ENCODE data around the gene PARVA. TPM values are rescaled to one million over a fixed set of nuclear protein-coding genes. Genes with fewer than 3 reads are reported as not detected.

PARVA gene
- total RNA-seq, 4 donors from 2014 or later = 64.2 to 85.0 (median 70.5) TPM

DNA sequence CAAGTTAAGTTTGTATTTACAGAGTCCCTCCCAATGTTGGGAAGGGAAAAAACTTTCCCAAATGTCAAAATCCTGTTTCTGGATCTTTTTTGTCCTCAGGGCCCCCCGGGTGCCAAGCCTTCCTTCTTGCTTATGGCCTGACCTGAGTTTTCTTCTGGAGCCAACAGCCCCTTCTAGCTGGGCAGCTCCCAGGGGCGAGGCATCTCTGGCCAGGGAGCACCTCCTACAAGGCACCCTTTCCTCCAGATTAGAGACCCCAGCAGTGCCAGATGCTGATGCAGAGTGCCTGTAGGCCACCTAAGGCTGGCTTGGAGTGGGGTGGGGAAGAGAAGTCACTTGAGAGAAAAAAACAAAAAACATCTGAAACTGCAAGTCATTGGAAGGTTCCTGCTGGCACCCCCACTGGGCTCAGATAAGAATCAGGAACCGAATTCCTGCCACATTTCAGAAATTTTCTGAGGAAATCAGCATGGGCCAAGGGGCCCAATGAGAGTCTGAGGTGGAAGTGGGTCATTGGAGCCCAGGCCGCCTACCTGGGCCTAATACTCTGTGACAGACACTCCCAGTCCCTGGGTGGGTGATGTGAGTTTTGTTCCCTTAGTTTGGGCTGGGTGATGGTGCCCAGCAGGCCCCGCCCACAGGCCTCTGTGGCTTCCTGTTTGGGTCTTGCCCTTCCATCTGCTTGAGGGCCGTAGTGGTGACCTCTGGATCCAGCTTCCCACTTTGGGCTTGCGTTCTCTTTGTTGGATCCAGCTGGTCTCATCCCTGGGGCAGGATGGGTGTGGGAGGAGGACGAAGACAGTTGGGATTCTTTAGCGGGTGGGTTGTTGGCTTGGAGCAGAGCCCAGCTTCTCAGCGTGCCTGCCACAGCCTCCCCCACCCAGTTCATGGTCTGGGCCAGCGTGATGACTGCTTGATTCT, 40.6 kb downstream of the PARVA start:
- no peak overlapping the region for H3K4me3 ChIP-seq
- no peak for DNase-seq (ENCODE audit: low spot score in 2 of 2)
- H3K27me3 ChIP-seq = no peaks in the 10 kb centered on the region

GRCh38 chr11:12420040-12420439, 42.7 kb downstream of the PARVA start:
- H3K36me3 ChIP-seq = no peaks in the 10 kb centered on the region
- no peak for DNase-seq (ENCODE audit: low spot score in 2 of 2)
- TF ChIP-seq, protein P1, sequence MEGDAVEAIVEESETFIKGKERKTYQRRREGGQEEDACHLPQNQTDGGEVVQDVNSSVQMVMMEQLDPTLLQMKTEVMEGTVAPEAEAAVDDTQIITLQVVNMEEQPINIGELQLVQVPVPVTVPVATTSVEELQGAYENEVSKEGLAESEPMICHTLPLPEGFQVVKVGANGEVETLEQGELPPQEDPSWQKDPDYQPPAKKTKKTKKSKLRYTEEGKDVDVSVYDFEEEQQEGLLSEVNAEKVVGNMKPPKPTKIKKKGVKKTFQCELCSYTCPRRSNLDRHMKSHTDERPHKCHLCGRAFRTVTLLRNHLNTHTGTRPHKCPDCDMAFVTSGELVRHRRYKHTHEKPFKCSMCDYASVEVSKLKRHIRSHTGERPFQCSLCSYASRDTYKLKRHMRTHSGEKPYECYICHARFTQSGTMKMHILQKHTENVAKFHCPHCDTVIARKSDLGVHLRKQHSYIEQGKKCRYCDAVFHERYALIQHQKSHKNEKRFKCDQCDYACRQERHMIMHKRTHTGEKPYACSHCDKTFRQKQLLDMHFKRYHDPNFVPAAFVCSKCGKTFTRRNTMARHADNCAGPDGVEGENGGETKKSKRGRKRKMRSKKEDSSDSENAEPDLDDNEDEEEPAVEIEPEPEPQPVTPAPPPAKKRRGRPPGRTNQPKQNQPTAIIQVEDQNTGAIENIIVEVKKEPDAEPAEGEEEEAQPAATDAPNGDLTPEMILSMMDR (IDR thresholded peaks at IDR 0.05) = no peak
- TF ChIP-seq POLR2A (IDR thresholded peaks at IDR 0.05) (no peak), EP300 (IDR thresholded peaks at IDR 0.05) (no peak)
- WGBS, 2 donors = 72% methylated on average over 3 of the region's 3 CpGs
- H3K27me3 ChIP-seq = no peaks in the 10 kb centered on the region
- H3K9me3 ChIP-seq = no peaks in the 10 kb centered on the region
- H3K4me1 ChIP-seq = peaks cover 0 to 59% (median 17%) of the 10 kb centered on the region in 4 donors
- H3K27ac ChIP-seq = peak overlapping the region in 2 of 4 donors; percentile 32 to 52
- no peak overlapping the region for H3K4me3 ChIP-seq

More for the DNA sequence above, 40.6 kb downstream of the PARVA start:
- WGBS, 2 donors = 43 to 48% methylated on average over 10 to 11 of the region's 11 CpGs
- H3K27ac ChIP-seq = peak overlapping the region in 3 of 4 donors; percentile 35 to 89 (median 82)
- no peaks in the 10 kb centered on the region for H3K9me3 ChIP-seq
- TF ChIP-seq EP300 (IDR thresholded peaks at IDR 0.05) = peak in 1 of 2 donors; percentile 6
- TF ChIP-seq, protein P1 (IDR thresholded peaks at IDR 0.05) = no peak
- no peak for TF ChIP-seq POLR2A (IDR thresholded peaks at IDR 0.05)
- no peaks in the 10 kb centered on the region for H3K36me3 ChIP-seq
- H3K4me1 ChIP-seq = peaks cover 0 to 80% (median 32%) of the 10 kb centered on the region in 4 donors

DNA sequence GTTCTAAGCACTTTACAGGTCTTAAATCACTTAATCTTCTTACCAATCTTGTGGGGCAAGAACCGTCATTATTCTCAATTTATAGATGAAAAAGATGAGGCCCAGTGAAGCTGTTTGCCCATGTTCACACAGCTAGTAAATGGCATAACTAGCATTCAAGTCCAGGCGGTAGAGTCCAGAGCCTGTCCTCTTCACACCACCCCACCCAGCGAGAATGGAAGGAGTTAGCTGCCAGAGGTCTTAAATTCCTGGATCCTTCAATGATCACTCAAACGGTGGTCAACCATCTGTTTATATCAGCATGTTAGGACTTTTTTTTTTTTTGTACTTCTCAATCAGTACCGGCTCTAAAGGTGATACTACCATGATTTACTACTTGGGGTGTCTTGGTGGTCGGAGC, 43.3 kb downstream of the PARVA start:
- no peak for DNase-seq (ENCODE audit: low spot score in 2 of 2)
- no peak overlapping the region for H3K4me3 ChIP-seq
- peak overlapping the region in 2 of 4 donors; percentile 32 to 52 for H3K27ac ChIP-seq
- WGBS, 2 donors = 80 to 83% methylated on average over 6 of the region's 6 CpGs
- H3K9me3 ChIP-seq = no peaks in the 10 kb centered on the region
- H3K4me1 ChIP-seq = peaks cover 0 to 52% (median 15%) of the 10 kb centered on the region in 4 donors
- TF ChIP-seq POLR2A (IDR thresholded peaks at IDR 0.05) = no peak
- TF ChIP-seq, protein P1 (IDR thresholded peaks at IDR 0.05) = no peak
- TF ChIP-seq EP300 (IDR thresholded peaks at IDR 0.05) = no peak
- H3K36me3 ChIP-seq = no peaks in the 10 kb centered on the region
- no peaks in the 10 kb centered on the region for H3K27me3 ChIP-seq

DNA sequence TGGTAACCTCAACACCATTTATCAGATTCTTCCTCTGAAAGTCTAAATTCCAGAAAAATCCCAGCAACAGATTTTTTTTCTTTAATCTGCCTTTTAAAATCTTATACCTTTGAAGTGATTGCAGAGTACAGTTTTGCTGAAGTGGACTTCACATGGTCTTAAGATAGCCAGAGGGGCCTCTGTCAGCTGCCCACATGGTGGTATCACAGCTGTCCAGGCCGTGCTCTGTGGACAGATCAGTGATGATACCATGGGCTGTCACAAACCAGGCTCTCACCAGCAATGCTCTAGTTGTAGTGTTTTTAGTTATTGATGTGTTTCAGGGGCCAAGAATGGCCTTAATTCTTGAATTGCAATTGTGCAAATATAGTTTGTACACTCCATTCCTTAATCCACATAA, 44.0 kb downstream of the PARVA start:
- H3K27ac ChIP-seq = peak overlapping the region in 2 of 4 donors; percentile 36 to 37
- no peaks in the 10 kb centered on the region for H3K36me3 ChIP-seq
- WGBS, 2 donors = 72 to 100% methylated on average over 1 of the region's 1 CpG
- no peaks in the 10 kb centered on the region for H3K9me3 ChIP-seq
- no peak overlapping the region for H3K4me3 ChIP-seq
- DNase-seq (ENCODE audit: low spot score in 2 of 2) = no peak
- TF ChIP-seq, protein P1 (IDR thresholded peaks at IDR 0.05) = no peak
- no peak for TF ChIP-seq POLR2A (IDR thresholded peaks at IDR 0.05)
- no peak for TF ChIP-seq EP300 (IDR thresholded peaks at IDR 0.05)
- no peaks in the 10 kb centered on the region for H3K27me3 ChIP-seq
- H3K4me1 ChIP-seq = peaks cover 0 to 45% (median 15%) of the 10 kb centered on the region in 4 donors

DNA sequence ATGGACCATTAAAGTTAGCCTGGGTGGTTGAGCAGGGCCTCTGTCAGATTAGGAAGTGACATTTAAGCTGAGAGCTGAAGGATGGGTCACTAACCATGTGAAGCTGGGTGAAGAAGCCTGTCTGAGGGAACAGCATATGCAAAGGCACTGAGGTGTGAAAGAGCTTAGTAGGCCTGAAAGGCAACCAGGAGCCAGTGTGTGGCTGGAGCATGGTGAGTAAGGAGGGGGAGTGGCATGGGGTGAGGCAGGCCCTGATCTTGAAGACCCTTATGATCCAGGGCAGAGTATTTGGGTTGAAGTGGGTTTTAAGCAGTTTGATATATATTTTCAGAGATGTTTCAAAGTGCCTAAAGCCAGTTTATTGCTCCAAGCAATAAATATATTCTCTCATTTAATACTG, 48.8 kb downstream of the PARVA start:
- Histone ChIP-seq H3K27ac (no peak overlapping the region), H3K9me3 (no peaks in the 10 kb centered on the region), H3K27me3 (no peaks in the 10 kb centered on the region), H3K4me3 (no peak overlapping the region), H3K4me1 (peaks cover 3 to 22% (median 12%) of the 10 kb centered on the region in 4 donors), H3K36me3 (no peaks in the 10 kb centered on the region)
- TF ChIP-seq, protein P1 (IDR thresholded peaks at IDR 0.05) = no peak
- TF ChIP-seq EP300 (IDR thresholded peaks at IDR 0.05) (no peak), POLR2A (IDR thresholded peaks at IDR 0.05) (no peak)
- no peak for DNase-seq (ENCODE audit: low spot score in 2 of 2)
